ENCODE data around the gene FAT2.

Gene FAT2
- long read RNA-seq: 0 reads

DNA sequence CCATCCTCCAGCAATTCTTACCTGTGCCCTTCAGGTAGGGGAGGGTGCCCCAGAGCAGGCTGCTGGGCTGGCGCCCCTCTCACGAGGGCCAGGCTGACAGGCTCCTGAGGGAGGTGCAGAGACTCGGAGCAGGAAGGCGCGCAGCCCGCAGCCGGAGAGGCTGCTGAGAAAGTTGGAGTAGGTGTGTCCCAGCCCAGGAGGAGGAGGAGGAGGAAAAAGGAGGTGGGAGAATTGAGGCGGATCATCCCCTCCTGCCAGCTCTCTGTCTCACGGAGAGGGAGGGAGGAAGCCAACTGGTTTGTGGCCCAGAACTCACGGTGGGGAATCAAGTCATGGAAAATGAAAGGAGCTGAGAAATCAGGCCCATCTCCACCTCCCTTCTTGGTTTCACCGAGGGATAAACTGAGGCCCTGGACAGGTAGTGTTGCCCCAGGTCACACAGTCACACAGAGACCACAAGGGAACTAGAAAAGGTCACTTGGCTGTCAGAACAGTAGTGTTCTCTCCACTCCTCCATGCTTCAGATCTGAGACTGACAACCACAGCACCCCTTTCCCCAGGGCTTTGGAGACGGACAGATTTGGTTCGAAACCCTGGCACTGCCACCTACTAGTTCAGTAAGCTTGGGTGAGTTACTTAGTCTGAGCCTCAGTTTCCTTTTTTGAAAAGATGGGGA is at the start of gene FAT2:
Gene FAT2 (minus strand): TSS at position 188 of the 676 bp plus-strand sequence. CDS start 22,400 bp downstream, outside the sequence.
- H3K4me3 ChIP-seq (replicated peaks; ENCODE audit: insufficient read depth, low read length): no peak within 1 kb of the TSS
- DNase-seq (ENCODE audit: low read depth in 1 of 2, low spot score in 1 of 2): no peak
- H3K27ac ChIP-seq (replicated peaks): no peak within 1 kb of the TSS
- TF ChIP-seq REST (IDR thresholded peaks at IDR 0.05; ENCODE audit: insufficient replicate concordance, low read depth) (no peak), SPI1 (IDR thresholded peaks at IDR 0.05; ENCODE audit: borderline replicate concordance, low read depth) (no peak), POLR2AphosphoS5 (IDR thresholded peaks at IDR 0.05; ENCODE audit: low read depth) (no peak), CTCF (IDR thresholded peaks at IDR 0.05; ENCODE audit: insufficient read depth, low read length) (no peak), GABPA (IDR thresholded peaks at IDR 0.05; ENCODE audit: low read depth) (no peak)
- no peaks in the 10 kb centered on the region for H3K27me3 ChIP-seq (ENCODE audit: insufficient read depth, poor library complexity, severe bottlenecking)

GRCh38 chr5:151638619-151639018 is 47.5 kb upstream of the FAT2 start:
- TF ChIP-seq GABPA (IDR thresholded peaks at IDR 0.05; ENCODE audit: low read depth) (no peak), CTCF (IDR thresholded peaks at IDR 0.05; ENCODE audit: insufficient read depth, low read length) (no peak), REST (IDR thresholded peaks at IDR 0.05; ENCODE audit: insufficient replicate concordance, low read depth) (no peak), POLR2AphosphoS5 (IDR thresholded peaks at IDR 0.05; ENCODE audit: low read depth) (no peak), SPI1 (IDR thresholded peaks at IDR 0.05; ENCODE audit: borderline replicate concordance, low read depth) (no peak)
- H3K4me3 ChIP-seq (replicated peaks; ENCODE audit: insufficient read depth, low read length): no peak overlapping the region

GRCh38 chr5:151637676-151638075 is 46.5 kb upstream of the FAT2 start:
- H3K4me3 ChIP-seq (replicated peaks; ENCODE audit: insufficient read depth, low read length): no peak overlapping the region
- no peak overlapping the region for H3K27ac ChIP-seq (replicated peaks)
- TF ChIP-seq SPI1 (IDR thresholded peaks at IDR 0.05; ENCODE audit: borderline replicate concordance, low read depth) (no peak; the same call in 1 of the 2 replicates), REST (IDR thresholded peaks at IDR 0.05; ENCODE audit: insufficient replicate concordance, low read depth) (no peak), GABPA (IDR thresholded peaks at IDR 0.05; ENCODE audit: low read depth) (no peak), CTCF (IDR thresholded peaks at IDR 0.05; ENCODE audit: insufficient read depth, low read length) (no peak), POLR2AphosphoS5 (IDR thresholded peaks at IDR 0.05; ENCODE audit: low read depth) (no peak)
- DNase-seq (ENCODE audit: low read depth in 1 of 2, low spot score in 1 of 2): no peak
- peaks cover 9% of the 10 kb centered on the region for H3K27me3 ChIP-seq (ENCODE audit: insufficient read depth, poor library complexity, severe bottlenecking)

More at GRCh38 chr5:151638619-151639018, 47.5 kb upstream of the FAT2 start:
- H3K27me3 ChIP-seq (ENCODE audit: insufficient read depth, poor library complexity, severe bottlenecking): peaks cover 12% of the 10 kb centered on the region
- no peak overlapping the region for H3K27ac ChIP-seq (replicated peaks)
- DNase-seq (ENCODE audit: low read depth in 1 of 2, low spot score in 1 of 2): no peak
